Superior temporal gyrus (tissue), 1 donor: Measurements from ENCODE around the gene EPPIN.

ENCODE experiments used
- DNase-seq: peaks from one replicate; pipeline ENCODE4 v3.0.0-alpha.2; 2016; ENCODE audit errors: extremely low spot score

Gene EPPIN

GRCh38 chr20:45538209-45538799, 8.9 kb downstream of the EPPIN start:
- no peak for DNase-seq

GRCh38 chr20:45527294-45527693, 19.9 kb downstream of the EPPIN start:
- DNase-seq = no peak

- DNase-seq = no peak
Measured at GRCh38 chr20:45523821-45524220, 23.4 kb downstream of the EPPIN start.

GRCh38 chr20:45518282-45518681, 28.9 kb downstream of the EPPIN start:
- no peak for DNase-seq

GRCh38 chr20:45515147-45515913, 31.9 kb downstream of the EPPIN start, which contains the start of gene SPINT3:
TSS of gene SPINT3 (minus strand) at chr20:45515622. CDS start at chr20:45515608, 14 bp downstream.
- no peak for DNase-seq

- no peak for DNase-seq
Measured at GRCh38 chr20:45510242-45510862, 36.8 kb downstream of the EPPIN start.

GRCh38 chr20:45509091-45509490, 38.1 kb downstream of the EPPIN start:
- no peak for DNase-seq

- no peak for DNase-seq
Measured at GRCh38 chr20:45508068-45508886, 38.9 kb downstream of the EPPIN start.

GRCh38 chr20:45507011-45507820, 40.0 kb downstream of the EPPIN start:
- DNase-seq = no peak

GRCh38 chr20:45506398-45506797, 40.8 kb downstream of the EPPIN start:
- DNase-seq = no peak

GRCh38 chr20:45503403-45503802, 43.8 kb downstream of the EPPIN start:
- DNase-seq = no peak

- no peak for DNase-seq
Measured at GRCh38 chr20:45502561-45502960, 44.6 kb downstream of the EPPIN start.

GRCh38 chr20:45501600-45501999, 45.6 kb downstream of the EPPIN start:
- DNase-seq = no peak

GRCh38 chr20:45500022-45500421, 47.2 kb downstream of the EPPIN start:
- DNase-seq = no peak

GRCh38 chr20:45497971-45498494, 49.2 kb downstream of the EPPIN start:
- no peak for DNase-seq

GRCh38 chr20:45496166-45496565, 51.0 kb downstream of the EPPIN start:
- no peak for DNase-seq

- no peak for DNase-seq
Measured at GRCh38 chr20:45495501-45495941, 51.7 kb downstream of the EPPIN start.
